RKO (cell line): ENCODE measurements around the gene SPDYE1.
A peak's percentile ranks its signal among the peaks of the same experiment; 100 is the strongest.
"Not testable (repeated sequence)": the region's sequence is repeated elsewhere in the genome, so short reads cannot be mapped to it uniquely, and the experiment has no call there.

ENCODE experiments used
- DNase-seq: peaks from one replicate; pipeline ENCODE4 v3.0.0-alpha.2; 2016; ENCODE audit warnings: low spot score

The SPDYE1 gene, protein sequence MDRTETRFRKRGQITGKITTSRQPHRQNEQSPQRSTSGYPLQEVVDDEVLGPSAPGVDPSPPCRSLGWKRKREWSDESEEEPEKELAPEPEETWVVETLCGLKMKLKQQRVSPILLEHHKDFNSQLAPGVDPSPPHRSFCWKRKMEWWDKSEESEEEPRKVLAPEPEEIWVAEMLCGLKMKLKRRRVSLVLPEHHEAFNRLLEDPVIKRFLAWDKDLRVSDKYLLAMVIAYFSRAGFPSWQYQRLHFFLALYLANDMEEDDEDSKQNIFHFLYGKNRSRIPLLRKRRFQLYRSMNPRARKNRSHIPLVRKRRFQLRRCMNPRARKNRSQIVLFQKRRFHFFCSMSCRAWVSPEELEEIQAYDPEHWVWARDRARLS

GRCh38 chr7:43997532-43997931, at the start of gene SPDYE1:
Gene SPDYE1 (plus strand): TSS chr7:43997897. CDS start chr7:43999950, 2,053 bp downstream.
- not testable (repeated sequence) for DNase-seq

DNA sequence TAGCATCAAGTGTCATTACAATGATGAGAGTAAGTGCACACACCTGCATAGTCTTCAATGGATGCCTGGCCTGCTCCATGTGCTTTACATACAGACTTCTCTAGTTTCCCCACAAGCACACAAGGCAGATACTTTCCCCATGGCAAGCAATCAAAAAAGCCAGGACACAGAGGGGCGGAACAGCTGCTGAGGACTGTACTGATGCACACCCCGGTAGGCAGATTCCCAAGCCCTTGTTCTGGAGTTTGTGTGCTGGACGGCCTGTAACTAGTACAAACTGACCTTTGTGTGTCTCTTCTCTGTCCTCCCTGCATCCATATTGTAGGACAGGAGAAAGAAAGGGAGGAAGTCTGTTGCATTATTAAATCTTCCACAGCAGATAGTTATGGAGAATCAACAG, 45.7 kb upstream of the SPDYE1 start:
- no peak for DNase-seq

- DNase-seq: no peak
Observed at GRCh38 chr7:43953071-43953470, 44.6 kb upstream of the SPDYE1 start.

DNA sequence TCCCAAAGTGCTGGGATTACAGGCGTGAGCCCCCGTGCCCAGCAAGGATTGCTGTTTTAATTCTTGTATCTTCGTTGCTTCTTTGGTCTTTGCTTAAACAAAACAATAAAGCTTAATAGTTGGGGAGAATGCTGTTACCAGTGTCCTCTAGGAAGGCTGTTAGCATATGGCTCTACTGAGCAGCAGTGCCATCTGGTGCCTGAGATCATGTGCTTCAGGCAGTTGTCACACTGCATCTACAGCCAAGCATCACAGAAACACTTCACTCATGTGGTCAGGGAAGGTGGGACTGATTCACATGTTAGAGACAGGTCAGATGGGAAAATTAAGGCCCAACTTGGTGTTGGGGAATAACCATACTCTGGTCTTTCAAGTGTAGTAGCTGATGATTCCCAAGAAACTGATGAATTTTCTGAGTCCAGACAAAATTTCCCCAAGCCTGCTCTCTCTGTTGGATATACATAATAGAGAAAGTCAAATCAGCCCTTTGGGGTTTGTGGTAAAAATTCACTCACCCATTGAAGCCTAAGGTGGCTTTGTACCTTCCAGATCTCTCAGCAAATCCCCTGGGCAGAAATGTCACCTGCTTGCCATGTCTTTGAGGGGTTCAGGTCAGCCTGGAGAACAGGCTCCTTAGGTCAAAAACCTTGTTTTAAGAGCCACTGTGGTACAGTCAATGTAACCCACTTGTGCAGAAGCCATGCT, 43.0 kb upstream of the SPDYE1 start:
- peak; percentile 78 for DNase-seq

GRCh38 chr7:43956027-43956426, 41.7 kb upstream of the SPDYE1 start:
- no peak for DNase-seq

DNA sequence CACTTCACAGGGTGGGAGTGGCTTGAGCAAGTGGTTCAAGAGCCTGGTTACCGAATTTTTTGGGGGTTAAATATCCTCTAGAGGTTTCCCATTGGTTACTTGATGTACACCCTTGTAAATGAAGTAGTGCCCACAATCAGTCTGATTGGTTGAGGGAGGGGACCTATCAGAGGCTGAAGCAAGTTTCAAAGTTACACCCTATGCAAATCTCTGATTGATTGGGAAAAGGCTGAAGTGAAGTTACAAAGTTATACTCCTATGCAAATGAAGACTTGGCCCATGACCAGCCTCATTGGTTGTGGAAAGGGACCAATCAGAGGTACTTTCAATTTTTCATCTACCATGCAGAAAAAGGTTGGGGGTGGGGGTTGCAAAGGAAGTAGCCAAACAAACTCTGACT, 36.8 kb upstream of the SPDYE1 start:
- DNase-seq: peak; percentile 5

- not testable (repeated sequence) for DNase-seq
Observed at GRCh38 chr7:43966392-43966791, 31.3 kb upstream of the SPDYE1 start.

- not testable (repeated sequence) for DNase-seq
Observed at GRCh38 chr7:43968172-43969040, 29.3 kb upstream of the SPDYE1 start.

DNA sequence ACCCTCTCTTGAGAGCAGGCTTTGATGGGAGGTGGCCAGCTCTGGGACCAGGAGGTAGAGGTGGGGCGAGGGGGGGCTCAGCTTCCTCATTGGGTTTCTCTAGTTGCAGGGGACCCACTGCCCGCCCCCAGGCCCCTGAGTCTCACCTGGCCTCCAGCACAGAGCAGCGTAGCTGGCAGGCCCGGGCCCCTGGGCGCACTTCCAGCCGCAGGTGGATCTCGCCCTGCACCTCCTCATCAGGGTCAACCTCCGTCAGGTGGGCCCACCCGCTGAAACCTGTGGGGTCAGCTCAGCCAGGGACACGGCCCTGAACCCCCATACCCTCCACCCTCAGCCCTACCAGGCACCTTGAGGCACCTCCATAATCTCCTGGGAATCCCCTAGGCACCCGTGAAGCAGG, 28.1 kb upstream of the SPDYE1 start:
- not testable (repeated sequence) for DNase-seq

DNA sequence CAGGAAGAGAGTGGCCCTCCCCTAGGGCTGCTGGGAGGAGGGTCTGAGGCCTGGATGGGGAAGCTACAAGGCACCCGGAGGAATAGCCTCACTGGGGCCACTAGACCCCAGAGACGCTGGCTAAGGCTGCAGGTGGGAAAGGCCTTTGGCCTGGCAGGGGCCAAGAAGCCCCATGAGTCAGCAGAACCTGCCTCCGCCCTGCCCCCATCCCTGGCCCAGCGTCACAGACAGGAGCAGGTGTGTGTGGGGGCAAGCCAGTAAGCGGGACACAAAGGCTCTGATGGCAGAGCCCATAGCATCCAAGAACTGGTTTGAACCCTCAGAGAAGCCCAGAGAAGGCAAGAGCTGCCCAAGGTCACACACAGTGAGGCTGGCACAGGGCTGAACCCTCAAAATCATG, 27.0 kb upstream of the SPDYE1 start:
- not testable (repeated sequence) for DNase-seq

DNA sequence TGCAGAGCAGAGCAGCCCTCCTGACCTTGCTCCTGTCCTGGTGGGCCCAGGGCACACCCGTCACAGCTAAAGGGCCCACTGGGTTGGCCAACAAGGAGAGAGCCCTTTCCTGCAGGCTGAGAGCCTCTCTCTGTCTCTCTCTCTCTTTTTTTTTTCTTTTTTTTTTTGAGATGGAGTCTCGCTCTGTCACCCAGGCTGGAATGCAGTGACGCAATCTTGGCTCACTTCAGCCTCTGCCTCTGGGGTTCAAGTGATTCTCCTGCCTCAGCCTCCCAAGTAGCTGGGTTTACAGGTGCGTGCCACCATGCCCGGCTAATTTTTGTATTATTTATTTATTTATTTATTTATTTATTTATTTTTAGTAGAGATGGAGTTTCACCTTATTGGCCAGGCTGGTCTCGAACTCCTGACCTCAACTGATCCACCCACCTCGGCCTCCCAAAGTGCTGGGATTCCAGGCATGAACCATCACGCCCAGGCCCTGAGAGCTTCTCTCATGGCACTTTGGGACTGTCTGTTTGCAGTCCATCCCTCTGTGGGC, 23.6 kb upstream of the SPDYE1 start:
- not testable (repeated sequence) for DNase-seq

DNA sequence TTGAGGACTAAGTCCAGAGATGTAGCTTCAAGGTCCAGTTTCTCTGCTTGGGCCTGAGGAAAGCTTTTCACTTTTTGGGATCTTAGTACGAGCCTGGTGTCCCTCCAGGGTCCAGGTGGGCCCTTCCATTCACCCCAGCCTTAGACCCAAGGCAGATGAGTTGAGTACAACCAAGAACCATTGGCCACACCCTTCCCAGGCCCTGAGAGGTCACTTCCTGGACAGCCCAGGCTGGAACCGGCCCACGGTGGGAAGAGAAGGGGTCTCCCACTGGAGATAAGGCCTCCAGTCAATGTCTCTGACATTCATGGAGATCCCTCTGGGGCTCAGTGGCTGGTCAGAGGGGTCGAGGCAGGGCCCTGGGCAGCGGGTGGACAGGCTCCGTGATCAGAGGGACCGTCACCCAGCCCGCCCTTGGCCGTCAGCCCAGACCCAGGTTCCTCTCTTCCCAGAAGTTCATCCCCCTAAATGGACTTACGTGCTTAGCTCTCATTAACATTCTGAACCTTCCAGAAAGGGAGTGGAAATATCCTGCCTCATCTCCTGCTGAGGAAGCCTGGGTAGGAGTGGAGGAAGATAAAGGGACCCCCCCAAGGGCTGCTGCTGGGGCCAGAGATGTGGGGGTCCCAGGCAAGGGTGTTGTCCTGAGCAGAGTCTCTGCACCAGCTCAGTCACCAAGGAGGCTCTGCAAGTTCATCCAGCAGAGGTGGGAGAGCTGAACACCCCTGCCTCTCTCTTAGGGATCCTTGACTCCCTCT, 22.8 kb upstream of the SPDYE1 start:
- DNase-seq: not testable (repeated sequence)

- DNase-seq: no peak
Observed at GRCh38 chr7:43977525-43977924, 20.2 kb upstream of the SPDYE1 start.

GRCh38 chr7:43978102-43978501, 19.6 kb upstream of the SPDYE1 start:
- not testable (repeated sequence) for DNase-seq

DNA sequence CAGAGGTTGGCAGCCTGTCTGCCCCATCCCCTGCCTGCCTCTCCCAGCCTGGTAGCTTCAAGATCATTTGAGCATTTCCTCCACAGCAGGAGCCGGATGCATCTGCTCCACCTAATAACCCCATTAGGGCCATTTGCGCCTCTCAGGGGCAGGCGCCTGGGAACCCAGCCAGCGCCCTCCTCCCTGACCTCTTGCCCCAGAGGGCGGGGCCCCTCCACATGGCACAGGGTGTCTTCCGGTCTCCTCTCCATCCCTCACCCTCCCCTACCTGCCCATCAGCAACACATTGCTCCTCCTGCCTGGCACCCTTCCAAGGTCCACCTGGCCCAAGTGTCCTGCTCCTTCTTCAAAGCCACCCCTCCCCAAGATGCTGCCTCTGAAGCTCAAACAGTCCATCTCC, 14.8 kb upstream of the SPDYE1 start:
- not testable (repeated sequence) for DNase-seq

DNA sequence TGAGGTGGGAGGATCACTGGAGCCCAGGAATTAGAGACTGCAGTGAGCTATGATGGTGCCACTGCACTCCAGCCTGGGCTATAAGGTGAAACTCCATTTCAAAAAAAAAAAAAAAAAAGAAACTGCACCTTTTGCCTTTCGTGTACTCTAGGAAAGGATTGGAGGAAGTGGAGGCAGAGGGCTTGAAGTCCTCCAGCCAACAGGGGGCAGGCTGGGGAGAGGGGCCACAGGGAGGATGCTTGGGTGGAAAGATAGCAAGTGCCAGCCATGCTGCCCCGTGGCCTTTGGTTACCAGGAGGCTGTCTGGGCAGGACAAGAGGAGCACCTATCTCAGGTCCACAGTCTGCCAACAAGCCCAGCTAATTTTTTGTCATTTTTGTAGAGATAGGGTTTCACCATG, 14.0 kb upstream of the SPDYE1 start:
- not testable (repeated sequence) for DNase-seq

- DNase-seq: peak; percentile 69
Observed at GRCh38 chr7:43985904-43986864, 11.5 kb upstream of the SPDYE1 start.

GRCh38 chr7:43987476-43987875, 10.2 kb upstream of the SPDYE1 start:
- not testable (repeated sequence) for DNase-seq

- DNase-seq: not testable (repeated sequence)
Observed at GRCh38 chr7:43990011-43990585, 7.6 kb upstream of the SPDYE1 start.

GRCh38 chr7:43990829-43991228, 6.9 kb upstream of the SPDYE1 start:
- DNase-seq: not testable (repeated sequence)
